GM18873 (cell line): Measurements from ENCODE around the gene ZNF423.
"Not testable (repeated sequence)": the region's sequence is repeated elsewhere in the genome, so short reads cannot be mapped to it uniquely, and the experiment has no call there.

ENCODE experiments used
- ATAC-seq: cut with Tn5 transposase; IDR thresholded peaks from one replicate; pipeline ENCODE4 v1.9.1; 2021; ENCODE audit warnings: mild to moderate bottlenecking, moderate library complexity, moderate number of reproducible peaks; ENCODE audit not compliant: unreplicated experiment, low FRiP score

The ZNF423 gene

GRCh38 chr16:49874613-49875237, 18.8 kb upstream of the ZNF423 start:
- no peak for ATAC-seq

GRCh38 chr16:49871824-49872223, 15.9 kb upstream of the ZNF423 start:
- ATAC-seq, result not testable (repeated sequence)

DNA sequence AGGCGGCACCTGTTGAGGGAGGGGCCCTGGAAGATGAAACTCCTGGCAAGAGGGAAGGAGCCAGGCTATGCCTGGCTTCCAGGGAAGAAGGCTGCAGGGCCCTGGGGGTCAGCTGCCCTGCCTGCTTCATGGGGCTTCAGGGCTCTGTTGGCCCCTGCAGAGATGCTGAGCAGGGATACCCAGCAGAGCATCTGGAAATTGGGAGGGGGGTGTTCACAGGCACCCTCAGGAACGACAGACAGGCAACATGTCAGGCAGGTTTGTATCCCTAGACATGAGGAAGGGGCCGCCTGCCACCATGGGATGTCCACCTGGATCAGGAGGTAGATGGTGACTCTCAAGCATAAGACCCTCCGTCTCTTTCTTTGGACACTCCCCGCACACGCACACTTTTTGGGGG, 13.8 kb upstream of the ZNF423 start:
- ATAC-seq, result no peak

GRCh38 chr16:49867796-49868668, 12.1 kb upstream of the ZNF423 start:
- ATAC-seq, result no peak

DNA sequence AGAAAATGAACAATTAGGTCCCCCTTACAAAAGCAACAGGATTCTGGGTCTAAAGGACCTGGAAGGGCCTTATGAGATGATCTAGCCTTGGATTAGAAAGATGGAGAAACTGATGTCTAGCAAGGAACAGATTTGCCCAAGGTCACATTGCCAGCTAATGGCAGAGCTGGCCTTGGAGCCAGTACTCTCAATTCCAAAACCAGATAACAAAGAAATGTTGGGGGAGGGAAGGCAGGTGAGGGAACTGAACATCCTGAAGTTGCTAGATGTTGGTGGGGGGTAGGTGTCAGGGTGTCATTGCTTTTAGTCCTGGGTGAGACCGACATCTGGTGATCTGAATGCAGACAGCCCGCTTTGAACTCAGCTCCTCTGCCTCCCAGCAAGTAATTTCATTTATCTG, 11.3 kb upstream of the ZNF423 start:
- ATAC-seq, result no peak

- ATAC-seq, result no peak
These were observed 10.7 kb upstream of the ZNF423 start for GRCh38 chr16:49866595-49867071.

- ATAC-seq, result no peak
These were observed 6.8 kb upstream of the ZNF423 start for GRCh38 chr16:49862694-49863093.

GRCh38 chr16:49861299-49861698, 5.4 kb upstream of the ZNF423 start:
- no peak for ATAC-seq

DNA sequence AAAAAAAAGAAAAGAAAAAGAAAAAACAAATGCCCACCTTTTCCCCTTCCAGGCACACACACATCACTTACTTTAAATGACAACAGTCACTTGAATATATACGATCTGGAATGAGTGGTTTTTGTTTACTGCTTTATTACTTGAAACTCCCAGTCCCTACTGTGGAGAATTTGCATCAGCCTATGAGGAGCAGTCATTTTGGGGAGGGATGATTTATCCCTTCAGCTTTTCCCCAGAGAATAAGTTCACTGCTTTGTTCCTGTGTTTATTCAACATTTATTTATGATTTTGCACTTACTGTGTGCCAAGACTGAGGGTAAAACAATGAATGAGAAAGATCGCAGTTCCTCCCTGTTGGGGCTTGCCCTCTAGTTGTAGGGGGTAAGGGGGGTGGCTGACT, 4.7 kb upstream of the ZNF423 start:
- no peak for ATAC-seq

DNA sequence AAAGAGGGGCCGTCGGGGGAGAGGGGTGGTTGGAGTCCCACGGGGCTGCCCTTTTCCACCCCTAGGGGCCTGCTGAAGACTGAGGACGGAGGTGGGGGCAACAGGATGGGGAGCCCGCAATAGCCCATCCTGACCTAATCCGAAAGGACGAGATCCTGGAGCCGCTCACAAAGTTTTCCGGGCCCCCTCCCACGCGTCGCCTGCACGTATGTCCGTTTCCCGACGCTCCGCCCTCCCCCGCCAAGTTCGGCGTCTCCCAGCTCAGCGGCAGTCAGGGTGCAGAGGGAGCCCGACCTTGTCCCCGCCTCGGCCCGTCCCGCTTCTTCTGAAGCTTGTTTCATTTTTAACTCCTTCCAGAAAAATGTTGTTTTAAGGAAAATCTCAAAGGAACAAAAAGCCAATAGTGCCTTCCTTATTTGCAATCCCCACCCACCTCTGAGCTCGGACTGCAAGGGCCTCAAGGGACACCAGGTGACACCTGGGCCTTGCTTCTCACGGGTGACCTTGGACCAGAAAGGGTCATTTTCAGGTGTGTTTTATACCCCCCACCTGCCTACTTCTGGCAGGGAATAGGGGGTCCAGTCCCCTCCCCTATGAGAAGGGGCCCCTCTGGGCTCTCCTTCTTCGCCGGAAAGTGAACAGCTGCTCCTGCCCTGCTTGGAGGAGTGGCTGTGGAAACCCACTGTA, 3.4 kb upstream of the ZNF423 start:
- ATAC-seq, result no peak

- ATAC-seq, result no peak
These were observed 2.5 kb upstream of the ZNF423 start for GRCh38 chr16:49858200-49859124.

- no peak for ATAC-seq
These were observed 1.7 kb upstream of the ZNF423 start for GRCh38 chr16:49857423-49858181.

DNA sequence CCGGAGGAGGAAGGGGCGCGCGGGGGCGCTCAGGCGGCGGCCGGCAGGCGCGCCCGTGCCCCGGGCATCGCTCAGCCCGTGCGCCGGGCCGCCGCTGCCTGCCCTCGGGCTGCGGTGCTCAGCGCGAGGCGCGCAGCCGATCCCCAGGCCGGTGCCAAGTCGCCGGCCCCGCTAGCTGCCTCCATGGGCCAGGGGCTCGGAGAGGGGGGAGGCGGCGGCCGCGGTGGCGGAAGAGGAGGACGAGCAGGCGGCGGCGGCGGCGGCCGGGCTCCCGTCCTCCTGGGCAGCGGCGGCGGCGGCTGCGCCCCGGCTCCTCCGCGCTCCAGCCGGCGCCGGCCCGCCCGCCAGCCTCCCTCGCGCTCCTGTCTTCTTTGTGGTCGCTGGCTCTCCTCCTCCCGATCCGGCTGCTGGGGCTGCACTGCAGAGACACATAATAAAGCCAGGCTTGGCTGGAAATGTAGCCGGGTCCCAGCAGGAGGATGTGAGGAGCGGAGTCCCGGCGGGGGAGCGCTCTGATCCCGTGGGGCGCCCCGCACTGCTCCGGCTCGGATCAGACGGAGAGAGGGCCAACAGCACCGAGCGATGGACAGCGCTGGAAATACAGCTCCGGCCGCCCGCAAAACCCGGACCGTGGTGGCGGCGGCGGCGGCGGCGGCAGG, 889 bp upstream of the ZNF423 start:
- ATAC-seq, result peak; percentile 49

- no peak for ATAC-seq
These were observed 561 bp downstream of the ZNF423 start for GRCh38 chr16:49855280-49855821.

GRCh38 chr16:49854796-49855203, 1.1 kb downstream of the ZNF423 start:
- ATAC-seq, result no peak

DNA sequence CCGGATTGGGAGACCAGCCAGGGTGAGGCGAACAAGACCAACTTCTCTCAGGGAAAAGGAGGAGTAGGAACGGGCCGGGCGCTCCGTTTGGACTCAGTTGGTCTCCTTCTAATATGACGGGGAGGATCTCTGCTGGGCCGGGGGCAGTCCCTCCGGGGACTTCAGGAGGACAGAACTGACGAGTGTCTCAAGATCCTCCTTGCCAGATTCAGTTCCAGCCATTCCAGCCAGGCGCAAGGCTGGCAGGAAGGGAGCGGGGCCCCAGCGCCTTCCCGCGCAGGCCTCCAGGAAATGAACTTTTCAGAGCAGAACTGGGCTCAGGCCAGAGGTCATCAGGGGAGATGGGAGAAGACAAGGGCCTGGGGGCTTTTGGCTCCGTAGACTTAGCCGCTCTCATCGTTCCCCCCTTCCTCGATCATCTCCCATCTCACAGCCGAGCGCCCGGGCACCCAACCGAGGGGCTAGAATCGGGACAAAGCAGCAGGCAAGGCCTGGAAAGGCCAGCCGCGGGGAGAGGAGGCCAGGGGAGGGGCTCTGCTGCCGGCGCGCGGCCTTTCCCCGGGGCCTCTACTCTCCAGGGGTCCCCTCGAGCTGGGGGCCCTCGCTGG, 1.6 kb downstream of the ZNF423 start:
- ATAC-seq, result no peak

DNA sequence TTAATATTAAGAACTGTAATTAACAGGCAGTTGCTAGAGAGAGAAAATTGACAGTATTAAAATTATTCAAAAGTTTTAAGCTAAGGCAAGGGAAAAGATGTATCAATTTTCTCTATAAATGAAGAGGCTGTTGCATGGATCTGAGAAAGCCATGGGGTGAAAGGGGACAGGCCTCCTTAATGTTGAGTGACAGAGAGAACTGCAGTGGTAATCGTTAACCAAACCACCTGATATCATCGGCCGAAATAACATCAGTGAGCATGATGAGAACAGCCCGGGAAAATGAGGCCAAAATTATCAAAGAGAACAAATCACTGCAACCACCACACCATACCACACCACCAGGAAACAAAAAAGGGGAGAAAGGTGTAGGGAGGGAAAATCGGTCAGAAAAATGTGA, 3.6 kb downstream of the ZNF423 start:
- no peak for ATAC-seq

DNA sequence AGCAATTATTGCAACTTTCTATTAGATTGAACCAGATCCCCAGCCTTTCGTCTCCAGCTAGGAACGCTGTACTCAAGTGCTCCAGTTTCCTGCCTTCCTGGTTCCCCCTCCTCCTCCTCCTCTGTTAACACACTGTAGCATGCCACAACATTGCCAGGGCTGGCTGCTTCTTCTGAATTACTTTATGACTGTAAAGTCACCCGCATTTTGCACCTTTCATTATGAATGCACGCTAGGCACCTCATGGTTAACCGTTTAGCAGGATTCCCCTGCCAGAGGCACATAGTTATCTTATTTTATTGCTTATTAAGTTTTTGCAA, 4.5 kb downstream of the ZNF423 start:
- ATAC-seq, result no peak
